Activated CD4-positive, alpha-beta T cell treated with anti-CD3 and anti-CD28 coated beads, Interleukin-2, amount 50 U/mL, for 24 hours (primary cell): Measurements from ENCODE around the gene NANOS2.
"Not testable (repeated sequence)": the region's sequence is repeated elsewhere in the genome, so short reads cannot be mapped to it uniquely, and the experiment has no call there.

Source experiments
- DNase-seq, 2 donors: peaks; one replicate each; pipeline ENCODE4 v3.0.0-alpha.2; 2020; ENCODE audit warnings: low read depth in 1 of 2, low spot score in 1 of 2

Gene NANOS2

DNA sequence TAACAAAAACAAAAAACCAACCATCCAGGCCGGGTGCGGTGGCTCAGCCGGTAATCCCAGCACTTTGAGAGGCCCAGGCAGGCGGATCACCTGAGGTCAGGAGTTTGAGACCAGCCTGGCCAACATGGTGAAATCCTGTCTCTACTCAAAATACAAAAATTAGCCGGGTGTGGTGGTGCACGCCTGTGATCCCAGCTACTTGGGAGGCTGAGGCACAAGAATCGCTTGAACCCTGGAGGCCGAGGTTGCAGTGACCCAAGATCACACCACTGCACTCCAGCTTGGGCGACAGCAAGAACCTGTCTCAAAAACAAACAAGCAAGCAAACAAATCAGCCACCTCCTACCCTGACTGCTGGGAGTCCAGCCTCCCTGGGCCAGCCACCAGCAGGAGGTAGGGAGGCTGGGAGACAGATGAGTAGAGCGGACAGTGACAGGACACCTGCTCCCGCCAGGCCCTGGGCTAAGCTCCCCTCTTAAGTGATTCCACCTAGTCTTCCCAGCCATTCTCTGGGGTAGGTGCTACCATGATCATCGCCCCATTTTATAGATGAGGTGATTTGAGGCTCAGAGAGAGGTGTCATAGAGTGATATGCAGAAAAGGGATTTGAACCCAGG, 18.5 kb downstream of the NANOS2 start:
- DNase-seq, result not testable (repeated sequence)

DNA sequence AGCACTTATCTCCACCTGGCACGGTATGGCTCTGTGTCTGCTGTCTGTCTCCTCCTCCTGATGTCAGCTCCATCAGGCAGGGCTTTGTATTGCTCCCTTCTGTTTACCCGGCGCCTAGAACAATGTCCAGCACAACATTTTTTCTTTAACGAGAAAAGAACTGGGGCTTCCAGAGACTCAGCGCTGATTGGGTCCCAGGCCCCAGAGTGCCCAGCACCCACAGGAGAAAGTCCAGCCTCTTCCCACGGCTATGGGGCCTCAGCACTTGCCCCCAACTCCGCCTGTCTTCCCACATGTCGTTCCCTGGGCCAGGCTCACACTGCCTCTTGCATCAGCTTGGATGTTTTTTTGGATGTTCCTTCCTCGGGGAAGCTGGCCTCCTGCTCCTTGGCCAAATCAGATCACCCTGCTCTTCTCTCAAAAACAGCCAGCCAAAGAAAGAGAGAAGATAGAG, 19.0 kb downstream of the NANOS2 start:
- no peak for DNase-seq

DNA sequence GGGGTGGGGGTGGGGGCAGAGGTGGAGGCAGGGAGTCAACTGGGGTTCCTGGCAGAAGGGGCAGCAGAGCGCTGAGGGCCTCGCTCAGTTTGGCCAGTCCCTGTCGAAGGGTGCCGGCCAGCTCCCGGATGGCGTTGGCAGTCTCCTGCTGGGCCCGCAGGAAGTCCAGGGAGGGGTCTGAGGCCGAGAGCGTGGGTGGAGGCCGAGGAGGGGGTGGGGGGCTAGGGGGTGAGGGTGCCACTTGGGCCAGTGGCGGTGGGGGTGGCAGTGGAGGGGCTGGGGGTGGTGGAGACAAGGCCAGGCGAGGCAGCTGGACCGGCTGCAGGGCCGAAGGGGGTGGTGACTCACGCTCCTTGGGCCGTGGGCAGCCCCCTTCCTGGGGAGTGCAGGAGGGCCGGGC, 23.7 kb downstream of the NANOS2 start:
- DNase-seq, result no peak

DNA sequence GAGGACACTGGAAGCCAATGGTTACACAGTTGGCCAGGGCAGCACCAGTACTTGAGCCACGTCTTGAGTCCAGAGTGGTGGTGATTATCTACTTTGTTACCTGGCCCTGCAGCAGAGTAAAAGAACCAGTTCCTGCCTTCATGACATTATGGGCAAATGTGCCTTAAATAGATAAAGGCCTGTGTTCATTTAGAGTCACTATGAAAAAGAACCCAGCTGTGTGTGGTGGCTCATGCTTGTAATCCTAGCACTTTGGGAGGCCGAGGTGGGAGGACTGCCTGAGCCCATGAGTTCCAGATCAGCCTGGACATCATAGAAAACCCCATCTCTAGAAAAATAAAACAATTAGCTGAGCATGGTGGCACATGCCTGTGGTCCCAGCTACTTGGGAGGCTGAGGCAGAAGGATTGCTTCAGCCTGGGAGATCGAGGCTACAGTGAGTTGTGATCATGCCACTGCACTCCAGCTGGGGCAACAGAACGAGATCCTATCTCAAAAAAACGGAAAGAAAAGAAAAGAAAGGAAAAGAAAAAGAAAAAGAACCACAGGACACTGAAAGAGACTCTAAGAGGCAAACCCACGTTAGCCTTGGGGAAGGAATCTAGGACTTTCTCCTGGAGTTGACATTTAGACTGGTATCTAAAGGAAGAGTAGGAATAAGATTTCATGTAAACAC, 25.2 kb downstream of the NANOS2 start:
- no peak for DNase-seq

DNA sequence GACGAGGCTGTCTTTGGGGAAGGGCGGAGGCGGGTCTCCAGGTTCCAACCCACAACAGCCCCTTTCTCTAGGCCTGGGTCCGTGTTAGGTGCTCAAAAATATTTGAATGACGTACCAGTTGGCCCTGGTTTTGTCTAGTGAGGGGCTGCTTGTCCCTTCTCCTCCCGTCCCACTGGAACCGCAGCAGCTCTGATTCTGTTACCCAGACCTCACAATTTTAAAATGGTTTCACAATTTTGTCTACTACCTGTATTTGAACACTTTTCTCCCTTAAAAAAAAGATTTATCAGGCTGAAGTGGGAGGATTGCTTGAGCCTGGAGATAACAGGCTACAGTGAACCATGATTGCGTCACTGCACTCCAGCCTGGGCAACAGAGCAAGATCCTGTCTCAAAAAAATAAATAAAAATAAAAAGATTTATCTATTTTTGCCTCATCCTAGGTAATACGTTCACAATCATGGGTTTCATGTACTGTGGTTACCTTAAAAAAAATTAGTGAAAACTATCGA, 27.3 kb downstream of the NANOS2 start:
- DNase-seq, result no peak

DNA sequence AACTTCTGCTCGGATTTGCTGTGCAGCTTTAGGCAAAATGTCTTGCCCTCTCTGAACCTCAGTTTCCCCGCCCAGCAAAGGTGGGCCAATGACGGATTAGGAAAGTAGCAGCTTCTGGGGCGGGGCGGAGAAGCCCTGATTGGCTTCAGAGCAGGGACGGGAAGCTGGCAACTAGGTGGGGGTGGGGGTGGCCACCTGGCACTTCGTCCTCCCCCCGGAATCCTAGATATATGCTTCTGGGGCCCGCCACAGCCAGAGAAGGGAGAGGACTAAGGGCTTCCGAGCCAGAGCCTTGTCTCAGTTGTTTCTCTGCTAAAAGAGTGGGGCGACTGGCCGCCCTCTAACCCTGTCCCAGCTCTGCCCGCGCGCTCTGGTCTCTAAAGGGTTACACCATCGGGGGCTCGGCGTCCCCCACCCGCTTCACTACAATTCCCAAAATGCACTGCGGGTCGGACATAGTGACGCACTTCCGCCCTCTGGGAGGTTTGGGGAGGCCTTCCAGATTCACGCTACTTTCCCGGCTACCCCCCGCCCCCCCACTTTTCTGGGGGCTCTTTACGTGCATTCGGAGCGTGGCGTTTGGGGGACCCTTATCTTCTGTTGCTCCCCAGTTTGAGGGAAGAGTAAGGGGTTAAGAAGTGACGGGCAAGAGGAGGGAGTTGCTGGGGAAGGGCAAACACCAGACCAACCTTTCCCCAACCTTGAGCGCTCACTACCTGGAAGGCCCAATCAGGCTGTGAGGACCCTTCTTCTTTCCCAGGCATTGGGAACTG, 28.0 kb downstream of the NANOS2 start:
- peak; percentile 80 to 83 for DNase-seq

DNA sequence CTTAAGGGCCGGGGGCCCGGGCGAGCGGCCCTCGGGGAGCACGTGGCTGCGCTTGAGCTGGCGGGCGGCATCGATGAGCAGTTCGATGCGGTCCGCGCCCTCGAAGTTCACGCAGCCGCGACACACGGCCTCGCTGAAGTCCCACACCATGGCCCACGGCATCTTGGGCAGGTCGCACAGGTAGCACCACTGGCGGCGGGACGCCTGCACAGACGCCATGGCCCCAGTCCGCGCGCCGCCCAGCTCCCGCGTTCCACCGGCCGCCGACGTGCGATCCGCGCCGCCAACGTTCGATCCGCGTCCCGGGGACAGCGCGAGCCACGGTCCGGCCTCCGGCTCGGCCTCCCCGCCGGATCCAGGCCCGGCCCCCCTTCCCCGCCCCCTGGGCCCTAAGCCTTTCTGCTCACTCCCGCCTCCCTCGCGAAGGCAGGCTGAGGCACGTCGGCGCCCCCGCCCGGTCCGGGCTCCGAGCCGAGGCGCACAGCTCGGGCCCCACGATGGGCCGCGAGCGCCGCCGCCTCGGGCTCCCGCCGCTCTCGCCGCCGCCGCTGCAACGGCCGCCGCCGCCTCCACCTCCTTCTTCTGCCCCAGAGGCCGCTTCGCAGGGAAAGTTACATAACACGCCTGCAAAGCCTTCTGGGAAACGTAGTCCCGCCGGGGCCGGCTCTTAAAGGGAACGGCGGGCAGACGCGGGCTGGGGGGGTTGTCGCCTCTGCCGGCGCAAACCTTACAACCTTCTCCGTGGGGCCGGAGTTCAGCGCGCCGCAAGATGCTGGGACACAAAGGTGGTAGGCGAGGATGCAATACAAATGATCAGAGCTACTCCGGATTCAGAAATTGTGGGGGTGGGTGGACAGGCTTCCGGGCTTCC, 28.8 kb downstream of the NANOS2 start, which contains the start of gene IRF2BP1:
Gene IRF2BP1 (minus strand): TSS at position 586 of the 871 bp plus-strand sequence. CDS start 367 bp downstream, at position 219.
- DNase-seq, result peak; percentile 77 to 80

DNA sequence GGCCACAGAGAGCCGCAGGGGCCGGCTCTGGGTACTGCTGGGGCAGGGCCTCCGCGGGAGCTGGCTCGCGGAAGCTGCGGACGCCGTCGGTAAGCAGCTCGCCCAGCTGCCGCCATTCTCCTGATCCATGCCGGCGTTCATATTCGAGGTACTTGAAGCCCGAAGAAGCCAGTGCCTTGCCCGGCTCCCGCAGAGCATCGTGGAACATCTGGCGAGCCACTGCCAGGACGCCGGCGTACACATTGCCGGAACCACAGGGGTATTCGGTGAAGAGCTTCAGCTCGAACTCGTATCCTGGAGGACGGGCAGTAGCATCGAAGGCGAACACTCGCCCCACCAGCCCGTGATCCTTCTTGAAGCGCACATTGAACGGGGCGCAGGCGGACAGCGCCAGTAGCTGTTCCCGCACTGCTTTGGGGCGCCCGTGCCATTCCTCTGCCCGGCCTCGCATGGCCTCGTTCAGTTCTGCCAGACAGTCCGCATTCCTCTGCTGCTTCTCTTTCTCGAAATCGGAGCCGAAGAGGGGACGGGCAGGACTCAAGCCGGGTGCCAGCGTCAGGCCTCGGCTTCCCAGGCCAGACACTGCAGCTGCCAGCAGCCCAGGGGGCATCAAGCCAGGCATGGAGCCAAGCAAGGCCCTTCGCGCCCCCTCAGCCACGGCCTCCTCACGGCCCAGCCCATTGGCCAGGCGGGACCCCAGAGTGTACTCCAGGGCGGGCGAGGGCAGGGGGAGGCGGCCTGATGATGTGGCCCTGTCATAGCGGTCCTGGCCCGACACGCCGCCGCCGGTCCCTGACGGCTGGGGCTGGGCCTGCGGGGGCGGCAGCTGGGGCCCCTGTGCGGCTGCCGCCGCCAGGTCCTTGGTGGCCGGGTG, 29.7 kb downstream of the NANOS2 start:
- DNase-seq, result no peak

DNA sequence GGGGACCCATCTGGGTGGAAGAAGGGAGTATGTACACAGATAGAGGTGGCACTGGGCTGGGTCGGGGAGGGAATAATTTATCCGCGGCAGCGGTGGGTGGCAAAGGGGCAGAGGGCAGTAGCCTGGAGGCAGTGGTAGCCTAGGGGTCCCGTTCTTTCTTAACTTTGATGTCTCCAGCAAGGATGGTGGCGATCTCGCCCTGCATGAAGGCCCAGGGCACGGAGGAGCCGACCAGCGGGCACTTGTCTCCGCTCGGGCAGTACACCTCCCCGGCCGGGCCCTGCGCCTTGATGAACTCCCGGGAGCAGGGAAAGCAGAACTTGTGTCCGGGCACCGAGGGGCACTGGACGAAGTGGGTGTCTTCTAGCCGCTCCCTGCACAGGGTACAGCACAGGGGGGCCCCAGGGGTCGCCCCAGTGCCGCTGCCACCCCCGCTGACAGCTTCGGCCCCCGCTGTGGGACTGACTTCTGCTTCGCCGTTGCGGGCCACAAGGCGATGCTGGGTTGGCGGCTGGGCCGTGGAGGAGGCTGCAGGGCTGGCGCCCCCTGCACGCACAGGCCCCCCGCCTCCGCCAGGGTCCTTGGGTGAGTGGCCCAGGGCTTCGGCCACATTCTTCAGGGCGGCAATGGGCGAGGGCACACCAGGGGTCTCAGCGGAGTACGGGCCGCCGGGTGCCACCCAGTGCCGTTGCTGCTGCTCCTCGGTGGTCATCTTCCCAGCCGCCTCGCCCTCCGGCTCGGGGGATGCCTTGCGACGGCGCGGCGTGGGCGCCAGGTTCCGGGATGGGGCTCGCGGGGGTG, 30.5 kb downstream of the NANOS2 start:
- DNase-seq, result no peak

DNA sequence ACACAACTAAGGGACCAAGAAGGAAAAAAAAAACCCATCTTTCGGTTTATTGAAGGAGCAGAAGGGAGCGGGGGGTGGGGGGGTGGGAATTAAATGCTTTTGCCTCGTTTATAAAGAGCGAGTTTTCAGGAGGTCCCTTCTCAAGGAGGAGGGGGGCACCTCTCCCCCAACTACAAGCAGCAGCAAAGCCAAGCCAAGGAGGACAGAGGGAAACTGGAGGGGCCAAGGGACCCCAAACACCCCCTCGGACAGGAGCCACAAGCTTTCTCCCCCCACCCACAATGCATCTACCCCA, 31.0 kb downstream of the NANOS2 start:
- DNase-seq, result no peak

DNA sequence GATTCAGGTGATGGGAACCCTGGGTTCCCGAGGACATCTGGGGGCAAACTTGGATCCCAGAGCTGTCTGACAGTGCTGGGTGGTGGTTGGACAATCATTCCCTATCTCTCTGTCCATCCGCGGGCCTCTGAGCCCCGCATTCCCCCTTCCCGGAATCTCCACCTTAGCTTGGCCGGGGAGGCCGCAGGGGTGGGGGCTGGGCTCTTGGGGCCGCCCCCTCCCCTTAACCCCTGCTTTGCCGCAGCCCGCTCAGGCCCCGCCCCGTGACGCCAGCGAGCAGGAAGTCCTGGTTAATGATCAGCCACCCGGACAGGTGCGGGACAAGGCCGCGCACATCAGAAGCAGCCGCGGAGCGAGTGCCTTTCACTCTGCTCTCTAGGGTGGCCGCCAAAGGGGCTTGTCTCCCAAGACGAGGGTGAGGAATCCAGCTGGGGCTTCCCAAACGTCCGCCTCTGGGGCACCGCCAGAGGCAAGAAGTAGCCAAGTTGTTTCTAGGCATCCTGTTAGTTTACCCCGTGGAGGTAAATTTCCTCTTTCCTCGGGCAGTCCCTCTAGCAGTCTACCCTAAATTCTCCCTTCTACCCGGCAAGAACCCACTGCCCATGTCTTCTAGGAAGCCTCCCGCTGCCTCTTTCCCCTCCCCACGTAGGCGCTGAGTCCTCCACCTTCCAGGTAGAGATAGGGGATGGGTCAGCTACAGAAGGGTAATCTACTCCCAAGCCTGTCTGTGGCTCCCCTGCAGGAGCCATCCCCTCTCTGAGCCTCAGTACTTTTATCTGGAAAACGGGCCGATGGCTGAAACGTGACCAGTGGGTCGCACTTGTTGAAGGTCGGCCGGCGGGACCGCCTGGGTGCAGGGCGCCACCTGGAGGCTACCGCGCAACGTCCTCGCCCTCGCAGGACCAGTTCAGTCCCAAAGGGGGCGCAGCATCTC, 31.7 kb downstream of the NANOS2 start:
- DNase-seq, result peak; percentile 71 to 75

DNA sequence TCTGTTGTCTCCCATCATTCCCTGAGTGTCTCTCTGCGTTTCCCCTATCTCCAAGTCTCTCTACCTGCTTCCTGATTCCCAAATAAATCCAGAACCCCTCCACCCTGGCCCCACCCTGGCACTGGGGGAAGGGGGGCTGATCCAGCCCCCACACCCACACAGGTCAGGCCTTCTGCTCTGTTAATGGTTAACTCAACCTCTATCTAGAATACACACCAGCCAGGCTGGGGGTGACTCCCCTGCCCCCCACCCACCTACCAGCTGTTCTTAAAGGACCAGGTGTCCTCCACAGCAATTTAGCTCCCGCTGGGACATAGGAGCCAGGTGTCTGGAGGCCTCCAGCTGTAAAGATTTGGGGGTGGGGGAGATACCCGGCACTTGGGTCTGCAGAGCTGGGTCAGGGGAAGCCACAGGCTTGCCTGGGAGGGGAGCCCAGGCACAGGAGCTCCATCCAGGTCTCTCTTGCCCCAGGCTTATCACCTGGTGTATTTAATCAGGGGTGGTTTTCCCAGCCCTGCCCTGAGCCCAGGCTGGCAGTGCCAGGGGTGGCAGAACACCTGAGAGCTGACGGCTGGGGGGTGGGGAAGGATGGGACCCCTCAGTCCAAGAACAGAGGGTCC, 32.6 kb downstream of the NANOS2 start:
- DNase-seq, result no peak

DNA sequence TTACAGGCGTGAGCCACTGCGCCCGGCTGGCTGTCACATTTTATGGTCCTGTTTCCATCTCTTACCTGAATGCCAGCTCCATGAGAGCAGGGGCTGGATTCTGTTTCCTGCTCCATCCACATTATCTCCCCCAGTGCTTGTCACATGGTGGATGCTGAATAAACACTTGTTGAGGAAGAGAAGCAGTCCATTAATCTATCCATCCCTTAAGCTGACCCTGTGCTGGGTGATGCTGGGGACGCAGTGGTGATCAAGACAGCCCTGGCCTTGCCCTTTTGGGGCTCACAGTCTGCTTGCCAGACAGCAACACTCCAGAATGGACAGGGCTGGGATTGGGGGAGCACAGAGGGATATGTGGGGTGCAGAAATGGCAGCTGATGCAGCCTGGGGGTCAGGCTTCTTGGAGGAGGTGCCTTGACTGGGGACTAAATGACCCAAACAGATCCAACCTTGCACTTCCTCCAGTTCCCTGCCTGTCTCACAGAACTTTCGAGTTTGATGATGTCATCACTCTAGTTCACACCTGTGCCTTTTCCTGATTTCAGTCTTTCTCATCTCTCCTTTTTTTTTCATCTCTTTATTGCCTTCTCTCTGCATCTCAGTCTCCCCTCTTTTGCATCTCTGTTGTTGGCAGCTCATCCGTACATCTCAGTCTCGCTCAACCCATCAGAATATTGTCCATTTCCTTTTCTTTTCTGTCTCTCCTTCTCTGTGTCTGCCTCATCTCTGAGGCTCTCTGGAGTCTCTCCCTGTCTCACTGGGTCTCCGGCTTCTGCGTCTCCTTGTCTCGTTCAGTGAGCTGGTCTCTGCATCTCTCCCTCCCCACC, 33.3 kb downstream of the NANOS2 start:
- DNase-seq, result no peak

DNA sequence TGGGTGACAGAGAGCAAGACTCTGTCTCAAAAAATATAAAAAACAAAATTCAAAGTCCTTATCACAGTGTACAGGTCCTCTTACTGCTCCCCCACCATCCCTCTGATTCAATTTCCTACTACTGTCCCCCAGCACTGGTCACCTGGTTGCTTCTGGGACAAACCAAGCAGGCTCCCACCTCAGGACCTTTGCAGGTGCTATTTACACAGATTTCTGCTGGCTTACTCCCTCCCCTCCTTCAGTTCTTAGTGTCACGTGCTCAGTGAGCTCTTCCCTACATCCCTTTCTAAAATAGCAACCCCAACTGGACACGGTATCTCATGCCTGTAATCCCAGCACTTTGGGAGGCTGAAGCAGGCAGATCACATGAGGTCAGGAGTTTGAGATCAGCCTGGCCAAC, 34.6 kb downstream of the NANOS2 start:
- no peak for DNase-seq

DNA sequence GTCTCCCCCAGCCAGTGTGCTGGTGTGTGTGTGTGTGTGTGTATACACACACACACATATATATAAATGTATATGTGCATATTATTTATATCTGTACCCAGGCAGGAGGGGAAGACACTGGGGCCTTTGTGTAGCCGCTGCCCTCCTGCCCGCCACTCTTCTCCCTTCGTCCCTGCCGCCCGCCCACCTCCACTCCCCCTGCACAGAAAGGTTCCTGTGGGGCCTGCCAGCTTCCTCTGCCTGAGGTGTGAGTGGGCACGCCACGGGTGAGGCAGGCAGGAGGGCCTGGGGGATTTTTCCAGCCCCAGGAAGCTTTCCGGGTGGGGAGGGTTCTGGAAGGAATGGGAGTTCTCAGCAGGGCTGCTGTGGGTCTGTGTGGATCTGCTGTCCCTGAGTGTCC, 35.5 kb downstream of the NANOS2 start:
- DNase-seq, result no peak

DNA sequence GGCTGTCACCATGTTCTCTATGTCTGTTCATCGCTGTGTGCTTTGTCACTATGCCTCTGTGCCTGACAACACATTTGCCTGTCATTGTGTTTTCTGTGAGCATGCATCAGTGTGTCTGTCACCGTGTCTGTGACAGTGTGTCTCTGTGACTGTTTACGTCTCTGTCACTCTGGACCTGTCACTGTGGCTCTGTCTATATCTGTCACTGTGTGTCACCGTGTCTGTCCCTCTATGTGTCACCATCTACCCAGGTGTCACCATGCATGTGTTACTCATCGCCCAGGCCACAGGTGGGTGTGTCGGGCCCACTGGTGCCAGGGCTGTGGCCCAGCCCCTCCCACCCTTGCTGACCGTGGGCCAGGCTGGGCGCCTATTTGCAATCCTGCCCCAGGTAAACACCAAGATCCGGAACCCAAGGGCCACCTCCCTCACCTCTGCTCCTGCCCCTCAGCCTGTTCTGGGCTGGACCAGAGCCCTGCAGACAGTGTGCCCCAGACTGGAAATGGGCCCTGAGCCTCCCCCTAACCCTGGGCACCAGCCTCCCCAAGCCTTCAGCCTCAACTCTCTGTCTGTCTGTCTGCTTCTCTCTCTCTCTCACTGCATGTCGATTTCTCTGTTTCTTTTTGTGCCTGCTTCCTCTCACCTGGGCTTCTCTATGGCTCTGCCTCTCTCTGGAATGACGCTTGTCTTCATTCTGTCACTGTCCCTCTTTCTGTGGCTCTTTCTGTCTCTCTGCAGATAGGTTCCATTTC, 36.4 kb downstream of the NANOS2 start:
- DNase-seq, result no peak
